GM21786 (cell line): ENCODE measurements around the gene TNFAIP3.

Experiments used
- ATAC-seq: cut with Tn5 transposase; IDR thresholded peaks from one replicate; pipeline ENCODE4 v1.9.1; 2021; ENCODE audit not compliant: unreplicated experiment

Gene TNFAIP3

GRCh38 chr6:137919502-137919823 lies 52.4 kb downstream of the TNFAIP3 start:
- no peak for ATAC-seq

GRCh38 chr6:137919837-137920730 lies 53.0 kb downstream of the TNFAIP3 start:
- peak; percentile 45 for ATAC-seq

- peak; percentile 60 for ATAC-seq
Observed at GRCh38 chr6:137921823-137922222, 54.8 kb downstream of the TNFAIP3 start.

DNA sequence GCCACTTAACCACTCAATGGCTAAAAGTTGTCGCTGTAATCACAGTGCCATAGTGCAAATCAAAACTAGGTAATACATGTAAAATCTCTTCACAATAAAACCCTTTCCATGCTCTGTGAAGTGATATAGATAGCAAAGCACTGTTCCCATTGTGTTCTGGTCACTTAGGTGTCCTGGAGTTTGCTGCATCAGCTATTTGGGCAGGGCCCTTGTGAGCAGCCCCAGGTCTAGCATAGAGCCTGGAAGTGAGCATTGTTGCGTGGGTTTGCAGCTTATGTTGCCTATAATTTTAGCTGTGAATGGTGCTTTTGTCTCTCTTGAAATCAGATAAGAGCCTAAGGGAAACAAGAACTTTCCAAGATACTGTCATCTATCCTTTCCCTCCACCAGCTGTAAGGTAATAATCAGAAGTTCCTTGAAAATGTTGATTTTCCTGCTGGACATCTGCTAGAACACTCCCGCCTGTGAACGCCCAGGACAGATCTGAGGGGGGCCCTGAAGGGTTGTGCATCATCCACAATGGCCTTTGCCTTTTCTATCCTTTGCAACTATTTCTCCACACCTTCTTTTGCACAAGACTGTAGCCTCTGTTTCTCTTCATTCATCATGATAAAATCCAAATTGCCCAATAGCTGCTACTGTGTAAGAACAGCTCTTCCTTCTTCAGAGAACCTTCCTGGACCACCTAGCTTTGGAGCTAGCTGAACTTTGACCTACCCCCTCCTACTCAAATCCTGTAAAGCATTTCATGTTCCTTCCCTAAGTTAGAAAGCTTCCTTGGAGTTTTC lies 57.0 kb downstream of the TNFAIP3 start:
- ATAC-seq: no peak

DNA sequence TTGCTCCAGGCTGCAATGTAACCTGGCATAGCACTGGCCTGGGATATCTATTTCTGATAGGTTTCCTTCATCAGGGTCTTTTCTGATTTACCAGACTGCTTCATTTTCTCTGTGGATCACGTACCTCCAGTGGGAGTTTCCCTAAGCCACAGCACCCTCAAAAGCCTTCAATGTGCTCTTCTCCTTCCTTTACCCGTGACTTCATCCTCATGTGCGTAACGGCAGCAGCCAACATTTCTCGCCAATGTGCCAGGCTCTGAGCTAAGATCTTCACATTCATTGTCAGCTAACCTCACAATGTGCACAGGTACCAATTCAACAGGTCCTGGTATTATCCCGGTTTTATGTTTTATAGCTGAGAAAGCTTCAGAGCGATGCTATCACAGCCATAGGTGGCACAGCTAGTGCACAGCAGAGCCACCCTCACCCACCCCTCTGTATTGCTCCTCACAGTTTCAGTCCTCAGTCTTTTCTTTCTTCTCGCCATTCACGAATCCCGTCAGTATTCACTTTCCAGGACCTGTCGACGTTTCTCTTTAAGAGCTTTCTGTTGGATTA lies 58.2 kb downstream of the TNFAIP3 start:
- no peak for ATAC-seq

DNA sequence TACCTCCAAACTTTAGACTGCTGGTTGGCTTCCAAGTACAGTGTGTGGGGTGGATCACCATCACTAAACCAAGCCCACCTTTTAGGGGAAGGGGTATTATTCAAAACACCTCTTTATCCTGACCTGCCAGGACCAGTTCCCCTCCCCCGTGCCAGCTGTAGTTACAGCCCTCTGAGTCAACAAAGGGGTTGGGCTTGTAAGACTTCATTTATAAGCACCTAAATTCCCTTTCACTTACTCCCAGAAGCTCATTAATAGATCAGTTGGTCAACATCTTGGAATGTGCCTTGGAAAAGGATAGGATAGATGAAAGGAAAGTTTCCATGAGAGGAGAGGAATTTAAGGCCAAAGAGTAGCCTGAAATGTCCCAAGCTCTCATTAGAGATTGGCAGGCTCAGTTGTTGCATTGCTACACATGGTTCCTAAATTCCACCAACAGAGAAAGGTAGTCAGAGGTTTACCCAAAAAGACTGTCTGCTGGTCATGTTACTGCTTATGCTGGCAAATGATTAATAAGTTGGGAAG lies 59.2 kb downstream of the TNFAIP3 start:
- no peak for ATAC-seq

DNA sequence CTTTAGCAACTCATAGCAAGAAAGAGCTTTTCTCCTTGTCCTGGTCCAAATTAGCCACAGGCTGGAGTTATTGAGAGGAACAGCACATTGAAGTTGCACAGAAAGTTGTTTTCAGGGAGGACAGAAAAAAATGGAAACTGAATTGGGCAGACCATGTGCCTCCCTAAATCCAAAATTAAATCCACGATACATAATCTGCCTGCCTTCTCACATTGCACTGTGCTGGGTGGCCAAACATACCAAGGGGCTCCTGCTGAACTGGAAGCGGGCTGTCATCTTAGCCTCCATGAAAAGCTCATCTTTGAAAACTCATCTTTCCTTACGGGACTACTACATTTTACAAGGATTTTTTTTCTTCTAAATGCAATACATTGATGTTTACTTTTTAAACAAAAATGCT lies 59.9 kb downstream of the TNFAIP3 start:
- ATAC-seq: no peak

DNA sequence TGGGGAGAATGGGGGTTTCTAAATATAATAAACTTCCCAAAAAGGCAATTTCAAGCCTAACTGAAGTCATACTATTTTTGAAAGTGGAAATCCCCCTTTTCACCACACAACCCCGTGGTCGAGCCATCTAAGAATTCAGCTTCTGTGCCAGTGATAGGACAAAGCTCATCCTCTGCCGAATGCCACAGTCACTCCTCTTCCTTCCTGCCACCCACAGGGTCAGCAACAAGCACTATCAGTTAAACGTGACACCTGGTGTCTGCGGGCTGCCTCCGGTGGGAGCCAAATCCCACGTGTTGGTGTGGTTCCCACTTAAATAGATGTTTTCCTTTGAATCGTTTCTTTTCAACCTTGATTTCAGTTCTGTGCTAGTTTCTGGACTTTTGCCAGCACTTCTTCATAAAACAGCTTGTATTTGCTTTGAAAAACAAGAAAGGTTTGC lies 60.7 kb downstream of the TNFAIP3 start:
- peak; percentile 83 for ATAC-seq

- peak; percentile 27 for ATAC-seq
Observed at GRCh38 chr6:137928286-137928685, 61.2 kb downstream of the TNFAIP3 start.

- ATAC-seq: no peak
Observed at GRCh38 chr6:137931849-137932465, 64.9 kb downstream of the TNFAIP3 start.
